Activated CD4-positive, alpha-beta T cell treated with anti-CD3 and anti-CD28 coated beads, Interleukin-2, amount 50 U/mL, for 1 hour (primary cell): Measurements from ENCODE around the gene ADGRD1.
"Not testable (repeated sequence)": the region's sequence is repeated elsewhere in the genome, so short reads cannot be mapped to it uniquely, and the experiment has no call there.

Experiments used
- DNase-seq: peaks from one replicate; pipeline ENCODE4 v3.0.0-alpha.2; 2020

The ADGRD1 gene

DNA sequence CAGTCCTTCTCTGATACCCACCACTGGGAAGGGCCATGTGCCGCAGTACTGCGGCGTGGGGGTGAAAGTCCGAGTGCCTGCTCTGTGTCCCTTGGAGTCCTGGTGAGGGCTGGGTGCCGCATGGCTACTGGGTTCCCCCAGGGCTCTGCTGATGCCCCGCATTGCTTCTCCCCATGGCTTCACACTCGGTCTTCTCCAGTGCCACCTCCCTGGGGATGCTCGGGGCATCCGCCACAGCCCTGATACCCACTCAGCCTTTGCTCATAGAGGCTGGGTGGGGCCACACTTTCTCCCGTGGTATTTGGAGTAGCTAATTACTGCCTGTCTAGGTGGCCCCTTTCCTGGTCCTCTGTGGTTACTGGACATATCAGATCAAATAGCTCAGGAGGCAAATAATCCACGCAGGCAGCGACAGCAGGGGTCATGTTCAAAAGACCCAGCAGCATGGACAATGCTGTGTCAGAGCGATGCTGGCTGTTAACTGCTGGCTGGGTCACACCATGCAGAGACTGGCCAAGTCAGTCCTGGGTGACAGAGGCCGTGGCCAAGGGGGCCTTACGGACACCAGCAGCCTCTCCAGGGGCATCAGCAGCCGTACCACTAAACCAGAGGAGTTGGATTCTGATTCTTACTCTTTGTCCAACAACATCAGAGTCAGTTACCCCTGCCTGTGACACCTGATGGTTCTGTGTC, 106.5 kb downstream of the ADGRD1 start:
- DNase-seq = no peak

DNA sequence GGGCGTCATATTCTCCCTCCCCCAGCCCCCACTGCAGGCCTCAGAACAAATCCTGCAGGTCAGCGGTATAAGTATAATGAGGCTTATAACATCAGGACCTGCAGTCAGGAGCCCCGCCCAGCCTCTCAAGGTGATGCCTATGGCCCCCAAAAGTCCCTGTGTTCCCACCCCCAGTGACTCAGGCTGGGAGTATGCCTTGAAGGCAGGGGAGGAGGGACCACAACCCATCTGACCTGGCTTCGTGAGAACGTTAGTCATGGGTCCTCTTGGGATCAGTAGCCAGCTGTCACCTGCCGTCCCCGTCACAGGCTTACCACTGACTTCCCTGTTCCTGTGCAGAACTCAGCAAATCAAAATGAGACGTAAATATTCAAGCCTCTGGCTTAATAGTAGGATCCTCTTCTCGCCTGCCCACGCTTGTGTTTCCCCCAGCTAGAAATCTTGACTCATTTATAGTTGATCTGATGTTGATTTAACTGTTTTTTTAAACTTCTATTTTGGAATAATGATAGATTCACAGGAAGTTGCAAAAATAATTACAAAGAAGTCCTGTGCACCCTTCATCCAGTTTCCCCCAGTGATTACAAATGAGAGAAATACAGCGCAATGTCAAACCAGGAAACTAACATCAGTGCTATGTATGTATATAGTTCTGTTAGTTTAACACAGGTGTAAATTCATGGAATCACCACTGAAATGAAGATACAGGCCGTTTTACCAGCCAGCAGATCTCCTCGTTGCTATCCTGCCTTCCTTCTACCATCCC, 107.5 kb downstream of the ADGRD1 start:
- DNase-seq = no peak

GRCh38 chr12:131063413-131063812, 109.7 kb downstream of the ADGRD1 start:
- no peak for DNase-seq

- no peak for DNase-seq
Measured at GRCh38 chr12:131063960-131064359, 110.3 kb downstream of the ADGRD1 start.

GRCh38 chr12:131065279-131065678, 111.6 kb downstream of the ADGRD1 start:
- no peak for DNase-seq

DNA sequence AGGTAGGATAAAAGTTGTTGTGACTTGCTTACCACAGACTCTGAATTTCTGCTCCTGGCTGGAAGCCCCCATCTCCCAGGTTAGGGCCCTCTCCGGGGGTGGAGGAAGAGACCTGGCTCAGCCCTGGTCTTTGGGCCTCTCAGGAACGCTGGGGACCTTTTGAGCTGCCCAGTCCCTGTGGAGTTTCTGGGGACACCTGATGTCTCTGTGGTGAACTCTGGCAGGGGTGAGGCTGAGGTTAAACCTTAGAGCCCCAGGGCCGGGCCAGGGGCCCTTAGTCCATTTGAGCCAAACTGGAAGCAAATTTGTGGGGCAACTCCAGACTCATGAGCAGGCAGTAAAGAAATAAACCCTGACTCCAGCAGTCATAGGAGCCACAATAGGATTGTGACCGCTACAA, 112.1 kb downstream of the ADGRD1 start:
- DNase-seq = no peak

DNA sequence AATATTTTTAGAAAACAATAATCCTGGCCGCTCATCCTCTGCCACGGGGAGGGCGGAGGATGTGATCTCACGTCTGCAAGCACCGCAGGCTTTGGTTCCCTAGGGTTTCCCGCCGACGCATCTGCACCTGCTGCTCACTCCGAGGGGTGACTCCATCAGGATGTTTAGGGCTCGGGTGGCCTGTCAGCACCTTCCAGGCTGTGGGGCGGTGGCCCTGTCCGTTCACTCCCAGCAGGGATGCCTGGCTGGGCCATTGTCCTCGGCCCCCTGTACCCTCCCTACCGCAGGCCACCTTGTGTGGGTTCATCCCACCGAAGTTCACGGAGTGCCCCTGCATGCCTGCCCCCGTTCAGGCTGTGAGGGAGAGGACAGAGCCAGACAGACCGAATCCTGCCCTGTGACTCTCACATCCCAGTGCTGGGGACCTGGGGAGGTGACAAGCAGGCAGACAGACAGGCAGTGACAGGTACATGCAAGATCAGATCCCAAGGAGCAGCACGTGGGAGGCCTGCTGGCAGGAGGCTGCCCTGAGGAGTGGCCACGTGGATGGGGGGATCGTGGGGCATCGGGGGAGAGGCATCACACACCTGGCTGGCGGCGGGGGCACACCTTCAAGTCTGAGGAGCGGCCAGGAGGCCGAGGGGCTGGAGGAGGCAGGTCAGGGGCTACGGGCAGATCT, 112.6 kb downstream of the ADGRD1 start:
- no peak for DNase-seq

DNA sequence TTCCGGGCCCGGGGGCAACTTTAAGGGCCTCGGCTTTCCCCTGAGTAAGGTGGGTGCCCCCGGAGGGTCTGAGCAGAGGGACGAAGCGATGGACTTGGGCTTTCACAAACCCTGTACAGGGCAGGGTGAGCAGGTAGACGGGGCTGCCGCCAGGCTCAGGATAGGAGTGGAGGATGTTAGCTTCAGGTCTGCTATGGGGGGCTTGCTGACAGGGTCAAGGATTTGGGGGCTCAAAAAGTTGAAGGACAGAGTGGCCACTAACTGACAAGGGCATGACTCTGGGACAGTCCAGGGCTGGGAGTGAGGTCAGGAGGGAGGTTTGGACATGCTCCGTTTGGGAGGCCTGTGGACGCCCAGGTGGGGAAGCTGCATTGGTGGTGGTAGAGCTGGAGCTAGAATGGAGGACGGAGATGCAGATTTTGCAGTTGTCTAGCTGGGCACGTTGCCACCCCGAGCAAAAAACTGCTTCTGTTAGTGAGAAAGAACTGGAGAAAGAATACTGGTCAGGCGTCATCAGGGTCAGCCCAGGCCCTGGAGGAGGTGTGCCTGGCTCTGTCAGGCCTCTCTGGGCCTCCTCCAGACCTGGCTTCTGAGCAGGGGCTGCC, 113.3 kb downstream of the ADGRD1 start:
- no peak for DNase-seq

DNA sequence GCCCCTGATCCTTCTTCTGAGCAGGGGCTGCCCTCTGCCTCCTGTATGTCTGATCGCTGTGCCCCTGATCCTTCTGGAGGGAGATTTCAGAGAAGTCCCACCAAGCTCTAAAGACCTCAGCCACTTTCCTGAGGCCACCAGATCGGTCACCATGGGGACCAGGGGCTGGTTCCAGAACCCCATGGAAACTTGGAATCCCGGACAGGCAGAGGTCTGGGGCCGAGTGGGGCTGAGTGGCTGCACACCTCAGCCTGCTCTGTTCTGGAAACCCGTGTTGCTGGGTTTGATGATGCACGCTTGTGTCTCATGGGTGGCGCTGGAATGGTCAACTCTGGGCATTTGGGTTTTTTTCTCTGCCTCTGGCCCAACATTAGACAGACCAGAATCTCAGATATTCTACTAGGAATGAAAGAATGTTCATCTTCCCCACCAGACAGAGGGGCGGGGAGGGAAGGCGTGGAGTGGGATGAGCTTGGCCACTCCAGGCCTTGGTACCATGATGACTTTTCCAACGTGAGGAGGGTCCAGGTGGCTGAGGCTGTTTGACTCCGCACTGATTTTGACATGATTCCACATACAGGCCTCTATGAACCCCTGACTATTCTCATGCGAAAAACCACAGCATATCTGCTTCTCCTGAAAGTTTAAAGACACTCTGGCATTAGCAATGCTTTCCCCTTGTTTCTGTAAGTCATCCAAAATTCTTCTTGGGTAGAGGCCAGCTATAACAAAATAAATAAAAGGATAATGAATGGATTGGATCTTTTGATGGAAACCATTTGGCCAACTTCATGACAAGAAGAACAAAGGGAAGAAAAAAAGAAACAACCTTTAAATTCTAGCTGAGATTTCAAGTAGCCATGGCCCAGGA, 114.5 kb downstream of the ADGRD1 start:
- no peak for DNase-seq

DNA sequence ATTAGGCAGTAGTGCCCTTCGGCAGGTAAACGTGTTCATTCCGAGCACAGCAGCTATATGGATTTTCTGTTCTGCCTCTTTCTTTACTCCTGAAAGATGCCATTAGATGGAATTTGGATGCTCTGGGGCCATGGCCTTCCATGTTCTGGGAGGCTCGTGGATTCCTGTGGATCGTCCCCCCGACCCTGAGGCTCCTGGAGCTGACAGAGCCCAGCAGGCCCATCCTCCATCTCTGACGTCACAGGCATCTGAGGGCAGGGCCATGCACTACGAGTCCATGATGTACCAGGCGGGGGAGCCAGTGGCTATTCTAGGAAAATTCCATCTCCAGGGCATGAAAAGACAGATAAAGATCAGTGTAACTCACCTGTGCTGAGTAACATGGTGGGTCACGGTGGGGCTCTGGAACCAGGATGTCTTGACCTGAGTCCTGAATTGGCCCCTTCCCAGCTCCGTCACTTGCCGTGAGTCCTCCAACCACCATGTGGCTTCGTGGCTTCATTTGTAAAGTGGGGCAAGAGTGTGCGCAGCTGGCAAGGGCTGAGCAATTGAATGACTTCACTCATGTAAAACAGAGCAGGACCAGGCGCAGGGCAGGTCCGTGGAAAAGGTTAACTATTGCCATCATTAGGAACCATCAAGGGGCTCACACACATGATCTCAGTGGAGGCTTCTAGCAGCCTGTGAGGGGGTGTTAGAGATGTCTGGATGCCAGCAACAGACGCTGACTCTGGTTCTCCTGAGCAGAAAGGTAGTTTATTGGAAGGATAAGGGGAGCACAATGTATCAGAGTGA, 115.4 kb downstream of the ADGRD1 start:
- DNase-seq = not testable (repeated sequence)

DNA sequence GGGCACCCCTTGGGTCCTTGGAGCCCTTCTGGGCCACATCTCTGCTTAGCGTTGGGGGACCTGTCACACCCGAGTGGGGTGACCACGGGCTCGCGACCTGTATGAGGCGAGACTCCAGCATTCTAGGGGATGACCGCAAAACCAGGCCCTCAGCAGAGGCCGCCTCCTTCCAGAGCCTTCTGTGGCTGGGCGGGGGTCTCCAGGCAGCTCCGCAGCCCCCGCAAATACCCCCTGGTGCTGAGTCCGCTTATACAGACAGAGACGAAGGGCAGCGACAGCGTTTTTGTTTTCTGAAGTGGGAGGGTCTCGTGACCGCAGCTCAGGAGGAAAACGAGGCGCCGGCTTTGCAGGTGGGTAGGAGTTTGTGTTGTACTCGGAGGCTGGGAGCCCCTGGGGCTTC, 116.4 kb downstream of the ADGRD1 start:
- DNase-seq = not testable (repeated sequence)

DNA sequence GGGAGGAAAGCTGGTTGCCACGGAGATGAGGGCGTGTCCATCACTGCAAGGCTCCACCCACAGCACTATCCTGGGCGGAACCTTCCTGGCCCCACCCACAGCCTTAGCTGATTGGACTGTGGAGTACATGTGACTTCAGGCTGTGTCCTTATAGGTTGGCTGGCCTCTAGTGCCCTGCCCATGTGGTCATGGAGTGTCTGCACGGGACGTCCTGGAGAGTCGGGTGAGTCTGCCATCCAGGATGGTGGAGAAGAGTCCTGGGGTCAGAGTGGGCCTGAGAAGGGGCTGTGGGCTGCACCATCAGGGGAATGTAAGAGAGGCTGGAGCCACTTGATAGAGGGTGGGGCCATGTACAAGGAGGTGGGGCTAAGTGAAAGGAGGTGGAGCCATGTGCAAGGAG, 117.0 kb downstream of the ADGRD1 start:
- not testable (repeated sequence) for DNase-seq

GRCh38 chr12:131071234-131071820, 117.6 kb downstream of the ADGRD1 start:
- not testable (repeated sequence) for DNase-seq

DNA sequence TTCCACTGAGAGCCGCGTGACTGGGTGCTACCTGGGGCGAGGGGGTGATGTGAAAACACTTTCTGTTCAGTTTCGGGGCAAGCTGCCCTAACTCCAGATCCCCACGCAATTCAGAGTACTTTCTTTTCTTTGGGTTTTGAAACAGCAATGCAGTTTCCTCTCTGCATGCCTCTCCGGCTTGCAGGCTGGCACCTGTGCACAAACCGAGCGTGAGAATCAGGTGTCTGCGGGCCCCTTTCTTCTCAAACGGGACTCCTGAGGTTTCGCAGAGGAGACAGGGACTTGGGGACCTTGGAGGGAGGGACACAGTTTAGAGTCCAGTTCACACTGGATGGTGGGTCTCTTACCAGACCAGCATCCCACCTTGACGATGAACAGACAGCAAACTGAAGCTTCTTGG, 118.2 kb downstream of the ADGRD1 start:
- DNase-seq = not testable (repeated sequence)

GRCh38 chr12:131072451-131073230, 118.9 kb downstream of the ADGRD1 start:
- DNase-seq = no peak

- no peak for DNase-seq
Measured at GRCh38 chr12:131074221-131075083, 120.7 kb downstream of the ADGRD1 start.

GRCh38 chr12:131075194-131075593, 121.5 kb downstream of the ADGRD1 start:
- no peak for DNase-seq

DNA sequence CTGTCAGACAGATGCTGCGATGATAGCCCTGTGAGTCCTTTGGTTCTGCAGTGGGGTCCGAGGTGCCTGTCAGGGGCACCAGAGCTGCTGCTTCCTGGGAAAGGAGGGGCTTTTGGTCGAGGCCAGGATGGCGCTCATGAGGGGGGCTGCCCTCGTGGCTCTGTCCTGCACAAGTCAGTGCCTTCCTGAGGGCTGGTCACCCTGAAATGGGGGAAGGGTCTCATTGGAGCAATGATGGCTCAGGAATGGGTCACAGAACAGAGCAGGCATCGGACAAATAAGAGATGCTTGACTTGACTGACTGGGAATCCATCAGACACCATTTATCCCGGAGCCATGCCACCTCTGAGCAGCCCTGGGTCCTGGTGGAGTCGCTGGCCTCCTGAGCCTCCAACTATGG, 121.9 kb downstream of the ADGRD1 start:
- no peak for DNase-seq

DNA sequence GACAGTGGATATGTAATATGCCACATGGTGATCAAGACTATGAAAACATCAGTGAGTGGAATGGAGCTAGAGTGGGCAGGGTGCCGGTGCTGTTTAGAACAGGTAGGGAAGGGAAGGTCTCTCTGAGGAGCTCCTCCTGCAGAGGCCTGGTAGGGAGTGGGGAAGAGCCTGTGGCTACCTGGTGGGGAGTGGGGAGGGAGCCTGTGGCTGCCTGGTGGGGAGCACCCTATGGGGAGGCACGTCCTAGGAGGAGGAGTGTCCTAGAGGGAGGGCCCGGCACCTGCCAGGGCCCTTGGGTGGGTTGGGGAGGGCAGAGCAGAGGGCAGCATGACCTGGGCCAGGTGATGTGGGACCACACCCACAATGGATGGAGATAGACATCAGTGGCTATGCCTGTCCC, 122.6 kb downstream of the ADGRD1 start:
- no peak for DNase-seq
